Measurements from ENCODE around the gene PARD6B.

GRCh38 chr20:50746138-50746940, 15.0 kb downstream of the PARD6B start:
- no peak for TF ChIP-seq CTCF (IDR thresholded peaks at IDR 0.05; ENCODE audit: poor library complexity)
- no peak for TF ChIP-seq EZH2phosphoT487 (IDR thresholded peaks at IDR 0.05; ENCODE audit: low read depth, severe bottlenecking, unreplicated experiment)
- TF ChIP-seq EZH2 (IDR thresholded peaks at IDR 0.05; ENCODE audit: borderline replicate concordance) = no peak
